Panc1 (cell line): Measurements from ENCODE around the gene SLC6A20. TPM values are rescaled to one million over a fixed set of nuclear protein-coding genes. Genes with fewer than 3 reads are reported as not detected.

Source experiments
- ATAC-seq: fragments of 200-7000 bp; cut with Tn5 transposase; 2 replicates; pipeline ENCODE4 v1.9.1; 2020; ENCODE audit warnings: mild to moderate bottlenecking, moderate library complexity
- BruUV-seq: library from RNA; stranded (reverse); fragments of 400-500 nt; replicated peaks from 2 replicates; lab custom pipeline; 2021; lab: Mats Ljungman, UMichigan
- CTCF ChIA-PET: fragments of 300-600 bp; sonication (Branson Sonifier 250); formaldehyde crosslinking; loops from one replicate; lab custom pipeline; 2022; ENCODE audit warnings: antibody characterized with exemption; lab: Charles Lee
- POLR2A ChIA-PET: fragments of 300-600 bp; sonication (Branson Sonifier 250); formaldehyde crosslinking; loops from one replicate; lab custom pipeline; 2022; ENCODE audit warnings: antibody characterized with exemption; lab: Charles Lee
- DNase-seq: peaks from one replicate; pipeline ENCODE4 v3.0.0-alpha.2; 2010; ENCODE audit warnings: low read depth, low spot score
- H3K27ac ChIP-seq: 2 replicates; pipeline ENCODE4 v1.5.1; 2011; ENCODE audit warnings: mild to moderate bottlenecking, low read length, inconsistent platforms
- H3K27me3 ChIP-seq: fragments of 200-500 bp; sonication (Bioruptor generic); 2 replicates; pipeline ENCODE4 v1.6.0; 2014; ENCODE audit warnings: low read length, inconsistent platforms; ENCODE audit not compliant: control insufficient read depth, insufficient read depth
- H3K36me3 ChIP-seq: fragments of 200-500 bp; sonication (Bioruptor generic); 2 replicates; pipeline ENCODE4 v1.5.1; 2014; ENCODE audit warnings: inconsistent platforms, mild to moderate bottlenecking, low read length, moderate library complexity; ENCODE audit not compliant: control insufficient read depth, insufficient read depth
- H3K4me1 ChIP-seq: 2 replicates; pipeline ENCODE4 v1.5.1; 2011; ENCODE audit warnings: inconsistent platforms, mild to moderate bottlenecking, low read length, moderate library complexity; ENCODE audit not compliant: control insufficient read depth, insufficient read depth
- H3K4me3 ChIP-seq, 2 experiments: 2 replicates each; pipeline ENCODE4 v1.5.1; 2011 to 2012; ENCODE audit warnings: low read depth in 2 of 2, low read length in 2 of 2, mild to moderate bottlenecking in 2 of 2, inconsistent platforms in 1 of 2, moderate library complexity in 1 of 2
- H3K9me3 ChIP-seq: fragments of 200-500 bp; sonication (Bioruptor generic); 2 replicates; pipeline ENCODE4 v1.5.1; 2014; ENCODE audit warnings: low read depth, mild to moderate bottlenecking, inconsistent platforms, low read length, moderate library complexity; ENCODE audit not compliant: control insufficient read depth, insufficient read depth
- CTCF ChIP-seq: fragments of 450-650 bp; IDR thresholded peaks from 2 replicates; pipeline ENCODE4 v1.5.1; 2017; ENCODE audit warnings: mild to moderate bottlenecking
- POLR2AphosphoS5 ChIP-seq: IDR thresholded peaks from 2 replicates; pipeline ENCODE4 v1.6.1; 2012; ENCODE audit warnings: mild to moderate bottlenecking, low read depth, low read length, moderate library complexity
- REST ChIP-seq, 2 experiments: IDR thresholded peaks; 2 replicates each; pipeline ENCODE4 v1.6.1; 2011 to 2012; ENCODE audit warnings: low read depth in 2 of 2, control low read depth in 1 of 2, low read length in 1 of 2, mild to moderate bottlenecking in 1 of 2, moderate library complexity in 1 of 2; ENCODE audit not compliant: insufficient read depth in 1 of 2
- SIN3A ChIP-seq: IDR thresholded peaks from 2 replicates; pipeline ENCODE4 v1.6.1; 2012; ENCODE audit warnings: low read depth, mild to moderate bottlenecking, low read length, moderate library complexity, borderline replicate concordance; ENCODE audit not compliant: insufficient read depth
- TCF7L2 ChIP-seq: IDR thresholded peaks from 2 replicates; pipeline ENCODE4 v1.6.1; 2011; ENCODE audit warnings: mild to moderate bottlenecking, low read depth, low read length, inconsistent platforms
- in situ Hi-C: cut with HindIII; loops from 2 replicates; pipeline ENCODE4 v1.10.0; 2016; ENCODE audit warnings: low sequenced_read_pairs, low pct_unique_long_range_greater_than_20kb
- intact Hi-C: fragments of 100-400 bp; cut with micrococcal nuclease; formaldehyde crosslinking; loops from one replicate; pipeline ENCODE4 v1.10.0; 2022; ENCODE audit not compliant: unreplicated experiment
- total RNA-seq: library from RNA; stranded (reverse); gene quantifications from one replicate; pipeline ENCODE4 v1.2.1, GENCODE V29; 2021; ENCODE audit not compliant: unreplicated experiment

SLC6A20 gene
- total RNA-seq, 1 experiment from 2014 or later: 0.28 TPM

DNA sequence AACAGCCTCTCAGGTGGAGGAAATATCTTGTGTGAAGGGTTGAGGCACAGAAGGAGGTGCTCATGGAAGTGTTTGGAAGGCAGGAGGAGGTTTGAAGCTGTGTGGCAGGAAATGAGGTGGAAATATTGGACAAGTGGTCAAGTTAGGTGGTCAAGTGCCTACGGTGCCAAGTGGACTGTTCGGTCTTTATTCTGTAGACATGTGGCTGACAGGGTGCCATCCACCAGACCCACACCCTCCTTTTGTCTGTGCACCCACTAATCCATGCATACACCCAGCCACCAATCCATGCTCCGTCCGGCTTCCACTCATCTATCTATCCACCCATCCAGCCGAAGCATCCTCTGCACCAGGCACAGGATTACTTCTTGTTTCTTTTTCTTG, 2.2 kb downstream of the SLC6A20 start:
- ChIA-PET CTCF (no interaction called here), POLR2A (no interaction called here)
- peaks cover 20% of the 10 kb centered on the region for H3K27me3 ChIP-seq
- TF ChIP-seq REST (IDR thresholded peaks at IDR 0.05; ENCODE audit: insufficient read depth in 1 of 2, low read depth in 2 of 2, low read length in 1 of 2): no peak
- no peak for TF ChIP-seq POLR2AphosphoS5
- TF ChIP-seq SIN3A: no peak
- no peak for TF ChIP-seq TCF7L2
- TF ChIP-seq CTCF: no peak
- in situ Hi-C loops (no loop called here), intact Hi-C loops (no loop called here)
- DNase-seq (no peak), ATAC-seq (no peak)
- no peak overlapping the region for H3K27ac ChIP-seq
- peaks cover 7% of the 10 kb centered on the region; the same call in 1 of the 2 replicates for H3K4me1 ChIP-seq
- BruUV-seq: no TSS peak
- H3K36me3 ChIP-seq: no peaks in the 10 kb centered on the region
- H3K9me3 ChIP-seq: no peaks in the 10 kb centered on the region
- H3K4me3 ChIP-seq: no peak overlapping the region

DNA sequence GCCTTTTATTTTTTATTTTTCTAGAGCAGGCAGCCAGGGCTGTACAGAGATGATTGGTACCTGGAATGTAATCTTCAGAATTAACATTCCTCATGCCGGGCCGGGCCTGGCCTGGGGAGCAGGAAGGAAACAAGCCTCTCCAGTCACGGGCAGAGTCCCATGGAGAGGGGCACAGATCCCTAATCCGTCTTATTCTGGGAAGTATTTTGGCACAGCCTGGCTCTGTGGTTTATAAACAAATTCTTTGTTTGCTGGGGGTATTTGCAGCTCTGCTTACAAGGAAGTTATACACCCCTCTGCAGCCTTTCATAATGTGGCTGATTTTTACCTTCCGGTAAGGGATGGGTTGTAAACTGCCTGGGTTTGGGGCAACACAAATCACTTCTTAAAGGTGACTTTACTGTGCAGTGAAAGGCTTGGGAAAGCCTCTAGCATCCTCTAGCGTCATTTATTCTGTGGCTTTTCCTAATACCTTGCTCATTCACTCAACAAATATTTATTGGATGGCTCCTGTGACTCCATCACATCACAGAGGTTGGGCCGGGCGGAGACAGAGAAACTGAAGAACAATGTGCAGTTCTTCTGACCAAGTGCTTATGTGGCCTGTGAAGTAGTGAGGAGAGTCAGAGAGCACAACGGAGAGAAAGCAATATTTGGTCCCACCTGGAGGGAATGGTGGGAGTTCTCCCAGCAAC, 2.7 kb downstream of the SLC6A20 start:
- Histone ChIP-seq H3K4me3 (no peak overlapping the region), H3K36me3 (no peaks in the 10 kb centered on the region), H3K4me1 (peaks cover 7% of the 10 kb centered on the region; the same call in 1 of the 2 replicates), H3K9me3 (no peaks in the 10 kb centered on the region), H3K27ac (no peak overlapping the region), H3K27me3 (peaks cover 20% of the 10 kb centered on the region)
- 0 out of 2 replicates have a peak, but pooled peaks have one; percentile 35 for ATAC-seq
- intact Hi-C loops (no loop called here), in situ Hi-C loops (no loop called here)
- BruUV-seq: no TSS peak
- no peak for DNase-seq
- TF ChIP-seq TCF7L2: no peak
- POLR2A ChIA-PET: no interaction called here
- CTCF ChIA-PET: no interaction called here

DNA sequence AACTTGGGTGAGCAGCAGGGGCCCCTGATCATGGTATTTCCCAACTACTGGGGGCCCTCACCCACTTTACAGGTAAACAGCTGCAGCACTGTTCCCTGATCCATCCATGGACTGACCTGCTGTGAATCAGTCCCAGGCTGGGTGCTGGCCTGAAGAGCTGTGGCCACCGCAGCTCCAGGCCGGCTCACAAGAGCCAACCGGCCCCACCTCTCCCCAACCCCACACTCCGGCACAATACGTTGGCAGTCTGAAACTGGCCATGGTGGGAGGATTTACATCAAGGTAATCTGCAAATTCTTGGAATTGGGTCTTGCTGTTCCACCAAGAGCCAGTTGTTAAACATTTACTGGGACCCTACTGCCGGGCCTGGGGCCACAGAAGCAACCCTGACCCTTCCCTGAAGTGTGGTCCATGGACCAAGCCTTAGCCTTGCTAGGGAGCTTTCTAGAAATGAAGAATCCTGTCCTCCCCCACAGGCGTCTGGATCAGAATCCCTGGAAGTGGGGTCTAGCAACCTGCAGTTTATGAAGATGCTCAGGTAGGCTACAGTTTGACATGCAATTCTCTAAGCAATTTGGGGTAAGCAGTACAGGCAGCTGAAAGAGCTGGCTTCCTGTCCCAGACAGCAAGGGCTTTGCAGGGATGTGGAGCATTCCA, 3.7 kb downstream of the SLC6A20 start:
- ATAC-seq: no peak
- in situ Hi-C loops: no loop called here
- no peak for DNase-seq
- H3K4me3 ChIP-seq: no peak overlapping the region
- H3K36me3 ChIP-seq: no peaks in the 10 kb centered on the region
- ChIA-PET CTCF (no interaction called here), POLR2A (no interaction called here)
- peaks cover 7% of the 10 kb centered on the region; the same call in 1 of the 2 replicates for H3K4me1 ChIP-seq
- H3K9me3 ChIP-seq: no peaks in the 10 kb centered on the region
- intact Hi-C loops: no loop called here
- peaks cover 20% of the 10 kb centered on the region for H3K27me3 ChIP-seq
- no peak overlapping the region for H3K27ac ChIP-seq
- BruUV-seq: no TSS peak
- no peak for TF ChIP-seq REST (IDR thresholded peaks at IDR 0.05; ENCODE audit: insufficient read depth in 1 of 2, low read depth in 2 of 2, low read length in 1 of 2)
- no peak for TF ChIP-seq POLR2AphosphoS5
- TF ChIP-seq CTCF: no peak
- no peak for TF ChIP-seq TCF7L2
- TF ChIP-seq SIN3A: no peak
